Activated gamma-delta T cell treated with Interleukin-2 at 50 U/mL for 16 hours (primary cell): ENCODE data around the gene TBL2.
A peak's percentile ranks its signal among the peaks of the same experiment; 100 is the strongest.
"Not testable (repeated sequence)": the region's sequence is repeated elsewhere in the genome, so short reads cannot be mapped to it uniquely, and the experiment has no call there.

Source experiments
- DNase-seq: peaks from one replicate; pipeline ENCODE4 v3.0.0-alpha.2; 2020

The TBL2 gene

DNA sequence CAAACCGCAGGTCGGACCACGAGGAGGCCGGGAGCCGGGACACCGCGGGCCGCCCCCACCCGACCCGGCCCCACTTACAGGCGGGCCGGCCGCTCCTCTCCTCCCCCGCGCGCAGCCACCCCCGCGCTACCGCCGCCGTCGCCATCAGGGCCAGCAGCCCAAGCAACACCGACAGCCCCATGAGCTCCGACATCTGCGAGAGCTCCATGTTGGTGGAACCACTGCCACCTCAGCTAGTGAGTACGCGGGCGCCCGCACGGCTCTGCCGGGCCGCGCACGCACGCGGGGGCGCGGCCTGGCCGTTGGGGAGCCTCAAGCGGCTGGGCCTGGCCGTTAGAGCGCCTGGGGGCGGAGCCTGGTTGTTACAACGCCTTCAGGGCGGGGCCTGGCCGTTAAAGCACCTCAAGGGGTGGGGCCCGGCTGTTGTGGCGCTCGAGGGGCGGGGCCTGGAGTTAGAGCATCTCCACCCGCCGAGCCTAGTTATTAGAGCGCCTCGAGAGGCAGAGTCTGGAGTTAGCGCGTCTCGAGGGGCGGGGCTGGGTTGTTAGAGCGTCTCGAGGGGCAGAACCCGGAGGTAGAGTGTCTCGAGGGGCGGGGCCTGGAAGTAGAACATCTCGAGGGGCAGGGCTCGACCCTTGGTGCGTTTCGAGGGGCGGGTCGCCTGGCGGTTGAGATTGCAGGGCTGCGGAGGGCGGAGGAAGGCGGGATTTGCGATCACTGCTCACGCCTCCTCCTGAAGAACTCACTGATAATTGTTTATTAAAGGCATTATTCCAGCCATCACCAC lies at the start of gene TBL2:
Gene TBL2 (minus strand): TSS at position 238 of the 787 bp plus-strand sequence. CDS start 30 bp downstream, at position 208.
- DNase-seq = peak; percentile 98

- no peak for DNase-seq
Measured at GRCh38 chr7:73626814-73627213, 48.4 kb upstream of the TBL2 start.

DNA sequence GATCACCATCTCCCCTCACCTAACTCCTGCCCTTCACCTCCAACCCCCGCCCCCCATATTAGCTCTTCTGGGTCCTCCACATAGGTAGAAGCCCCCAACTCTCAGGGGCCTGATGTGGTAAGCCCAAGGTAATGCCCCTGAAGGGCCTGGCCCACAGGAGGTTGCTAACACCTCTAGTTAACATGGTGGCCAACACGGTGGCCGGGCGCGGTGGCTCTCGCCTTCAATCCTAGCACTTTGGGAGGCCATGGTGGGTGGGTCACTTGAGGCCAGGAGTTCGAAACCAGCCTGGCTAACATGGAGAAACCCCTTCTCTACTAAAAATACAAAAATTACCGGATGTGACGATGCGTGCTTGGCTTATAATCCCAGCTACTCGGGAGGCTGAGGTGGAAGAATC lies 46.9 kb upstream of the TBL2 start:
- no peak for DNase-seq

GRCh38 chr7:73624669-73625001 lies 46.3 kb upstream of the TBL2 start:
- DNase-seq = no peak

GRCh38 chr7:73623798-73624668 lies 45.7 kb upstream of the TBL2 start, which contains the start of gene MLXIPL:
MLXIPL (minus strand) TSS chr7:73624522; CDS start chr7:73624492, 30 bp downstream.
- DNase-seq = peak; percentile 37

GRCh38 chr7:73622909-73623797 lies 44.8 kb upstream of the TBL2 start:
- DNase-seq = no peak

GRCh38 chr7:73622527-73622908 lies 44.1 kb upstream of the TBL2 start:
- DNase-seq = no peak

- no peak for DNase-seq
Measured at GRCh38 chr7:73621168-73622063, 43.0 kb upstream of the TBL2 start.

DNA sequence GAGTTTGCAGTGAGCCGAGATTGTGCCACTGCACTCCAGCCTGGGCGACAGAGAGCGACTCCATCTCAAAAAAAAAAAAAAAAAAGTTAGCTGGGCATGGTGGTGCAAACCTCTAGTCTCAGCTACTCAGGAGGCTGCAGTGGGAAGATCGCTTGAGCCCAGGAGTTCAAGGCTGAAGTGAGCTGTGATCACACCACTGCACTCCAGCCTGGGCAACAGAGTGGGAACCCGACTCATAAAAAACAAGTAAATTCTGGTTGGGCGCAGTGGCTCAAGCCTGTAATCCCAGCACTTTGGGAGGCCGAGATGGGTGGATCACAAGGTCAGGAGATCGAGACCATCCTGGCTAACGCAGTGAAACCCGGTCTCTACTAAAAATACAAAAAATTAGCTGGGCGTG lies 41.0 kb upstream of the TBL2 start:
- DNase-seq = not testable (repeated sequence)

DNA sequence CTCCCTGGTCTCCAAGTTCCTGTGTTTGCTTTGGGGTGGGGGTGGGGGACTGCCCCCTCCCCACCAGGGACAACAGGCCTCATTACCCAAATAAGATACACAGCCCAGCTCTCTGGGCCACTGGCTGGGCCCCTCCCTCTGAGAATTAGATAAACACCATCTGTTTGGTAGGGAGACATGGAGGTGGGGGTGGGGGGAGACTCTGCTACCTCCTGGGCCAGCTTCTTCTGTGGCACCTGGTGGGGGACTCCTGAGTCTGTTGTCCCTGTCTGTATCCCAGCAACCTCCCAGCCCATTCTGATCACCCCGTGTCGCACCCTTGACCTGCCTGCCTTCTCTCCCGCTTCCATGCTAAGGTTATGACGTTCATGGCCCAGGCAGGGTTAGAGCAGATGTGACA lies 40.2 kb upstream of the TBL2 start:
- DNase-seq = no peak

- DNase-seq = not testable (repeated sequence)
Measured at GRCh38 chr7:73617520-73617919, 39.1 kb upstream of the TBL2 start.

DNA sequence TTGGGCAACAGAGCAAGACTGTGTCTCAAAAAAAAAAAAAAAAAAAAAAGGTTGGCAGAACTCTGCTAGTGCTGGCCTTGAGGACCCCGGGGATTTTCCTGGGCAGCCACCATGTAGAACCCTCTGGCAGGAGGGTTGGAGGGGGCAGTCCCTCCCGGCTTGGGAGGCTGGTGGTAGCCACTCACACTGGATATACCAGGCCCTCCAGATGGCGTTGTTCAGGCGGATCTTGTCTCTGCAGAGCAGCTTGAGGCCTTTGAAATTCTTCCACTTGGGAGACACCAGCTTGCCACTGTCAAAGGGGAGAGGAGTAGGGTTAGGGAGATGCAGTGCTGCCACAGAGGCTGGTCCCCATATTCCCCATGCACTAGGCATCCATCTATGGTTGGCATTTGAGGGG lies 37.5 kb upstream of the TBL2 start:
- DNase-seq = no peak

- not testable (repeated sequence) for DNase-seq
Measured at GRCh38 chr7:73614937-73615336, 36.6 kb upstream of the TBL2 start.

DNA sequence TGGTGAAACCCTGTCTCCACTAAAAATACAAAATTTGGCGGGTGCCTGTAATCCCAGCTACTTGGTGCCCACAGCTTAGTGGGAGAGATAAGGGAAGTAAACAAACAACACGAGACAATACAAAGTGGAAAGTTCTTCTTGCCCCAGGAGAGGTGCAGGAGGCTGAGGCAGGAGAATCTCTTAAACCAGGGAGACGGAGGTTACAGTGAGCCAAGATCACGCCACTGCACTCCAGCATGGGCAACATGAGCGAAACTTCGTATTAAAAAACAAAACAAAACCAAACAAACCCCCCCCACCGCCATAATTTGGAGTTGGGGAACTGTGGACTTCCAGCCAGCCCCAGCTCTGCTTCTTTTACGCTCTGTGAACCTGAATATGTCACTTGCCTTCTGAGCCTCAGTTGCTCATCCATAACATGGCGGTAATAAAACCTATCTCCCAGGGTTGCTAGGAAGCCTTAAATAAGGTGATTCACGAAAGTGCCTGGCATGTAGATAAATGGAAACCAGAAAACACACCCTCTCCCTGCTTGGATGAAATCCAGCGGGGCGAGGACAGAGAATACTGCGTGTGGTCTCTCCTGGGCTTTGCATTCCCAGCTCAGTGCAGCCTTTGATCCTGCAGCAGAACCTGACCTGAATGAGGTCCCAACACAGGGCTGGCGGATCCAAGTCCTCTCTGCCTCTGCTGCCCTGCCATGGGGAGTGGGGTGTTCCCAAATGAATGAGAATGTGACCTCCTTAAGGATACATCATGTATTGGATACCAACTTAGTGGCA lies 35.8 kb upstream of the TBL2 start:
- no peak for DNase-seq

DNA sequence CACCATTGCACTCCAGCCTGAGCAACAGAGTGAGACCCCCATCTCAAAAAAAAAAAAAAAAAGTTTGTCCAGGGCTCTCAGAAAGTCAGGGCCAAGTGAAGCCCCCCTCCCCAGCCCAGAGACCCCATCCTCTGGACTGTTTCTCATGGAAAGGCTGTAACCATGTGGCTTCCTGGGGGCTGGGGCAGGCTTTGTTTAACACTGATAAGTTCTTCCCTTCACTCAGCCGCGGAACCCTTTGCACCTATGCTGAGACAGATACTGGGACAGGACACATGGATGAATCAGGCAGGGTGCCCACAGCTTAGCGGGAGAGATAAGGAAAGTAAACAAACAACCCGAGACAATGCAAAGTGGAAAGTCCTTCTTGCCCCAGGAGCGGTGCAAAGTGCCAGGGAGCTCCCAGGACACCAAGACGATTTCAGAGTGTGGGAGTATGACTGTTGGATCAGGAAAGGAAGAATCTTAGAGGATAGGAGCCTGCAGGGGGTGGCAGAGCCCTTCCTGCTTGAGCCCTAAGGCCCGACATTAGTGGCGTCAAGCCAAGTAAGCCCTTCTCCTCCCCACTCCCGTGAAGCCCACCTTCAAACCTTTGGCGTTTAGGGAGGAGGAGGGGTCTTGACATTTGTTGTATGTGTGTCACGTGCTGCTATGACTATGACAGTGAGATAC lies 34.4 kb upstream of the TBL2 start:
- DNase-seq = no peak

DNA sequence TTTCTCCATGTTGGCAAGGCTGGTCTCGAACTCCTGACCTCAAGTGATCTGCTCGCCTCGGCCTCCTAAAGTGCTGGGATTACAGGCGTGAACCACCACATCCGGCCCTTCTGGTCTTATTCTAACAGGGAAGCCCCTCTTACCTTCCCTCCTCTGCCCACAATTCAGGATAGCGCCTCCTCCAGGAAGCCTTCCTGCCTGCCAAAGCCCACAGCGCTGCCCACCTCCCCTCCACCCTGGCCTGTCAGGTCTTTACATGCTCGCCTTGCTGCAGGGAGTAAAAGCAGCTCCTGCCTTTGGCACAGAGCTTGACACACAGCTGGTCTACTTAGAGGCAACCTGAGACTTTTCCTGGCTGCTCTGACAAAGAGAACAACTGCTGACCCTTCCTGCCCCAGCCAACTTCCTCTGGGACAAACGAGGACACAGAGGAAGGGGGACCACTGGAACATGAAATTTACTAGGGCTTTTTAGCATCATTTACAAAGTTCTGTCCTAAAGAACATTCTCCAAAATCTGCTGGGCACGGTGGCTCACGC lies 32.7 kb upstream of the TBL2 start:
- DNase-seq = no peak

DNA sequence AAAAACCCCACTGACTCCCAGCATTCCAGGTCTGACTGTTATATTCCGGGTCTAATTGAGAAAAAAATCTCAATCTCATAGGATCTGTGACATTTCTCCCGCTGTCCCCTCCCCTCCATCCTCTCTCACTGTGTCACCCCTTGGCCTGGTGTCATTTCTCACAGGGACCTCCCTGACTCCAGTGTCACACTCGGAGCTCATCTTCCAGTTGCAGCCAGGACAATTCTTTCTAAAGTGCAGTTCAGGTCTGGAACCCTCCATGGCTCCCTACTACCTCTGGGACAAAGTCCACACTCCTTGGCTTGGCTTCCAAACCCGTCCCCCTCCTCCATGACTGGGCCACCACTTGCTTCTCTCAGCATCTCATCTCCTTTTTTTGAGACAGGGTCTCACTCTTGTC lies 31.7 kb upstream of the TBL2 start:
- no peak for DNase-seq

DNA sequence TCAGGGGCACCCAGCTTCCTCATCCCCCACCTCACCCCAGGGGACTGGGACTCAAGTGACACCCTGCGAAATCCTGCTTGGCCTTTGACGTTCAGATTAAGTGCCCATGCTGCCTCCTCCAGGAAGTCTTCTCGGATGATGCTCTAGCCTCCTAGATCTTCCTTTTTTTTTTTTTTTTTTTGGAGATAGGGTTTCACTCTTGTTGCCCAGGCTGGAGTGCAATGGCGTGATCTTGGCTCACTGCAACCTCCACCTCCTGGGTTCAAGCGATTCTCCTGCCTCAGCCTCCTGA lies 29.3 kb upstream of the TBL2 start:
- DNase-seq = not testable (repeated sequence)

DNA sequence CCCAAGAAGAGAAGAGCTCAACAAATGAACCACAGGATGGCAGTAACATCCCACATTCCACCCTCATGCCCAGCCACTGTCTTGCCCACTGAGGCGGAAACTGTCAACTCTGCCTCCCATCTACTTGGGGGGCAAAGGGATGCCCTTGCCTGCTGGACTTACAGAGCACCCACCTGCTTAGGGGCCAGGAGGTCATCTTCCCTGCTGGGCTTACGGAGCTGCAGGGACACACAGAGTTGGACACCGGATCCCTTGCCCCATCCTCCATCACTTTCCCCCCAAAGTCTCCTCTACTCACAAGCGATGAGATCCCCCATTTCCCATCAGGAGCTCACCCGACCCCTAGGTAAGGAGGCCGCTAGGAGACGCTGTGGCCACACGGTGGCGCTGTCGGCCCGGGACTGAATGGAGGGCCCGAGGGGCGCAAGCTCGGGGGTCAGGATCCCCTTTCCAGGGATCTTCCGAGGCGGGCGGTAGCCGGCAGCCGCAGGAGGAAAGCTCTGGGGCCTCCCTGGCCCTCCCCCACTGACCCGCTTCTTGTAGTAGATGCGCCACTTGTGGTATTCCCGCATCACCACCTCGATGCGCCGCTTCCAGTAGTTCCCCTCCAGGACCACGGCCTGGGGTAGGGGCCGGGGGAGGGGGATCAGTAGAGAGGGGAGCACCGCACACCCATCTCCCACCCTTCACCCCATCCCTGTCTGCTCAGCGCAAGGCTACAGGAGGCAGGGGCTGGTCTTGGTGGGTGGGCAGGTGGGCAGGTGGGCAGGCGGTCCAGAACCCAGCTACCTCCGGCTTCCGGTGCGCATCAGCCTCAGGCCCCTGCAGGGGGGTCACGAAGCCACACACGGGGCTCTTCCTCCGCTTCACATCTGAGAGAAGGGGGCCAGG lies 28.7 kb upstream of the TBL2 start:
- DNase-seq = peak; percentile 66
